ENCODE results near the gene ROBO4. TPM values are rescaled to one million over a fixed set of nuclear protein-coding genes. Genes with fewer than 3 reads are reported as not detected.

The ROBO4 gene
- total and polyA plus RNA-seq, 9 of the 15 experiments (the other 6 are each of a cell fraction or from before 2014, with no cell fraction given), result not detected

- TF ChIP-seq ZNF324 (CRISPR knock-in tag; IDR thresholded peaks at IDR 0.05) (no peak), NR2C2 (CRISPR knock-in tag; IDR thresholded peaks at IDR 0.05) (no peak), NR2C2 (tag; IDR thresholded peaks at IDR 0.05) (no peak), ZNF384 (IDR thresholded peaks at IDR 0.05; ENCODE audit: low read depth, low read length) (no peak), DIDO1 (tag; IDR thresholded peaks at IDR 0.05; ENCODE audit: low read depth) (no peak), EWSR1 (IDR thresholded peaks at IDR 0.05; ENCODE audit: borderline replicate concordance, low read depth, partially characterized antibody) (no peak)
These were observed 51.5 kb downstream of the ROBO4 start (continued) for GRCh38 chr11:124846070-124846673.

GRCh38 chr11:124844664-124845079 is 53.0 kb downstream of the ROBO4 start:
- FAIRE-seq, result no peak
- no peaks in the 10 kb centered on the region for H3K9me3 ChIP-seq (replicated peaks; ENCODE audit: control insufficient read depth, insufficient read depth, low read depth, low read length)
- no peak overlapping the region for H3K9ac ChIP-seq (ENCODE audit: insufficient read depth in 1 of 2, low read depth in 2 of 2, low read length in 2 of 2)
- intact Hi-C loops (cut with micrococcal nuclease), result no loop called here
- CTCF ChIA-PET (ENCODE audit: low intra/inter-chr PET ratio), result no interaction called here
- 4% methylated on average over 8 of the region's 8 CpGs for WGBS (ENCODE audit: insufficient coverage, low coverage, missing lambda C conversion rate)
- no peak for ATAC-seq
- H3K4me2 ChIP-seq (ENCODE audit: insufficient read depth, low read length), result no peak overlapping the region
- no peak overlapping the region for H3K4me3 ChIP-seq
- 0 out of 2 replicates have a peak, but pooled peaks cover 6% of the 10 kb centered on the region for H4K20me1 ChIP-seq (replicated peaks; ENCODE audit: control insufficient read depth, insufficient read depth, low read length)
- H3K27ac ChIP-seq (ENCODE audit: extremely low read depth, low read depth, low read length), result no peak overlapping the region
- H3K4me1 ChIP-seq (replicated peaks in 1 of 2; ENCODE audit: control insufficient read depth in 2 of 2, insufficient read depth in 2 of 2, low read length in 2 of 2), result peaks cover 3 to 8% of the 10 kb centered on the region in 2 experiments; a peak in 3 of 5 replicates
- no peak for DNase-seq (ENCODE audit: extremely low read depth in 1 of 4, low spot score in 3 of 4)
- TF ChIP-seq ZFP36 (IDR thresholded peaks at IDR 0.05; ENCODE audit: low read depth, low read length, partially characterized antibody) (peak; percentile 34), NRF1 (conservative IDR thresholded peaks at IDR 0.05 in 1 of 2, IDR thresholded peaks at IDR 0.05 in 1 of 2) (no peak)
- in situ Hi-C loops (cut with MboI), result loop anchor here (25.0 kb wide), 1 partner anchor 432 kb away; the partner anchor contains the start of gene OR8B4
- peaks cover 58 to 66% of the 10 kb centered on the region in 2 experiments for H3K27me3 ChIP-seq (ENCODE audit: control insufficient read depth in 2 of 2, insufficient read depth in 2 of 2, low read length in 2 of 2)
- H3K9me1 ChIP-seq (ENCODE audit: control insufficient read depth, insufficient read depth, low read length), result no peaks in the 10 kb centered on the region
- no TSS peak for BruUV-seq (replicated peaks)
- no peak overlapping the region; the same call in 1 of the 2 replicates for H2AFZ ChIP-seq (ENCODE audit: low read depth, low read length)
- POLR2A ChIA-PET, result interaction anchor here (0.6 kb wide), 1 partner anchor 438 kb away, joined by 4 read pairs; no protein-coding TSS in a partner anchor
- H3K79me2 ChIP-seq (ENCODE audit: control insufficient read depth, insufficient read depth, low read length), result no peaks in the 10 kb centered on the region
- H3K36me3 ChIP-seq (ENCODE audit: control insufficient read depth, insufficient read depth, low read length), result no peaks in the 10 kb centered on the region

All from K562 (cell line).